Measurements from ENCODE around the gene MMP24OS. TPM values are rescaled to one million over a fixed set of nuclear protein-coding genes. Genes with fewer than 3 reads are reported as not detected.
A peak's percentile ranks its signal among the peaks of the same experiment; 100 is the strongest.

MMP24OS gene
- total RNA-seq, 2 donors from 2014 or later = 32.2 to 38.8 TPM

DNA sequence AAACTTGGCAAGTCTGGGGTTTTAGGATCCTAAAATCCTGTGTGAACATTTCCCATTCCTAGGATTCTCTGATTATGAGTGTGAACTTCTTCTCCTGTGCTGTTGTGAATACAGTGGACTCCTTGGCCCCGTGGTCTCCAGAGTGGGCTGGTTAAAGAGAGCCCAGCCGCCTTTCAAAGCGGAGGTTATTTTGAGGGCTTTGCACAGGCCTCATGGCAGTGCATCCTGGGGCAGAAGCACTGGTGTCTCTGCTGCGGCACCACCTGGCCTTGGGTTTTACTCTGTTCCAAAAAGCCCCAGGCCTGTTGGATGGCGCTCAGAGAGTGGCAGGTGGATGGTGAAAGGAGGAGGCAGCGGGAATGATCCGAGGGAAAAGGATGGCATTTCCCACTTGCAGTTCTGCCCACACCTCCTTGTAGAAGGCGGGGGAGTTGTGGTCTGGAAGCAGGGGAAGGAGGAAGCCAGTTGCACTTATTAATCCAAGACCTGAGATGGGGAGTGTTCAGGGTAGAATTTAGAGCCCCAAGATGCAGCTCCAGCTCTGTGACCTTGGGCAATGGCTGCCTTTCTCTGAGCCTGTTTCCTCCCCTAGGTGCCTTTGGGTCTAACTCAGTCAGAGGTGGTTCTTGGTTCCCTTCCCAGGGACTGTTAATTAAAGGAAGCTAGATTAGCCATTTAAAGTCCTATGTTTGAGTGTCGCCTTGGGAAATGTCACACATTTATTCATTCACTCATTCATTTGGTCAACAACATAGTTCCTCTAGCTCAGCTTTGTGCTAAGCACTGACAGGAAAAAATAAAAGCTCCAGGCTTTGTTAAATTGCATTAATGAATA is 29.1 kb downstream of the MMP24OS start:
- H3K9ac ChIP-seq (ENCODE audit: extremely low read depth, low read length, poor library complexity, severe bottlenecking) = no peak overlapping the region
- no peak for DNase-seq
- no peak overlapping the region for H3K27ac ChIP-seq (ENCODE audit: low read depth, low read length)
- no peaks in the 10 kb centered on the region for H3K4me1 ChIP-seq (ENCODE audit: control insufficient read depth, insufficient read depth, low read length)
- TF ChIP-seq, protein P1, sequence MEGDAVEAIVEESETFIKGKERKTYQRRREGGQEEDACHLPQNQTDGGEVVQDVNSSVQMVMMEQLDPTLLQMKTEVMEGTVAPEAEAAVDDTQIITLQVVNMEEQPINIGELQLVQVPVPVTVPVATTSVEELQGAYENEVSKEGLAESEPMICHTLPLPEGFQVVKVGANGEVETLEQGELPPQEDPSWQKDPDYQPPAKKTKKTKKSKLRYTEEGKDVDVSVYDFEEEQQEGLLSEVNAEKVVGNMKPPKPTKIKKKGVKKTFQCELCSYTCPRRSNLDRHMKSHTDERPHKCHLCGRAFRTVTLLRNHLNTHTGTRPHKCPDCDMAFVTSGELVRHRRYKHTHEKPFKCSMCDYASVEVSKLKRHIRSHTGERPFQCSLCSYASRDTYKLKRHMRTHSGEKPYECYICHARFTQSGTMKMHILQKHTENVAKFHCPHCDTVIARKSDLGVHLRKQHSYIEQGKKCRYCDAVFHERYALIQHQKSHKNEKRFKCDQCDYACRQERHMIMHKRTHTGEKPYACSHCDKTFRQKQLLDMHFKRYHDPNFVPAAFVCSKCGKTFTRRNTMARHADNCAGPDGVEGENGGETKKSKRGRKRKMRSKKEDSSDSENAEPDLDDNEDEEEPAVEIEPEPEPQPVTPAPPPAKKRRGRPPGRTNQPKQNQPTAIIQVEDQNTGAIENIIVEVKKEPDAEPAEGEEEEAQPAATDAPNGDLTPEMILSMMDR (conservative IDR thresholded peaks at IDR 0.05) = no peak
- no peaks in the 10 kb centered on the region for H3K27me3 ChIP-seq (ENCODE audit: control insufficient read depth, insufficient read depth, low read length, poor library complexity, severe bottlenecking)
- Mint-ChIP-seq H3K27ac (peak overlapping the region; percentile 6), H3K4me1 (peaks cover 23% of the 10 kb centered on the region), H3K36me3 (ENCODE audit: low read depth) (no peaks in the 10 kb centered on the region), H3K4me3 (no peak overlapping the region), H3K9me3 (peaks cover 42% of the 10 kb centered on the region), H3K27me3 (ENCODE audit: insufficient read depth) (no peaks in the 10 kb centered on the region)
- 78 to 93% methylated on average over 4 to 9 of the region's 9 CpGs for WGBS, 2 experiments (ENCODE audit: insufficient coverage in 1 of 2, insufficient read length in 1 of 2)
- H3K36me3 ChIP-seq (ENCODE audit: control insufficient read depth, insufficient read depth, low read length) = no peaks in the 10 kb centered on the region
- H3K4me3 ChIP-seq (ENCODE audit: low read length) = no peak overlapping the region
- no peaks in the 10 kb centered on the region for H3K9me3 ChIP-seq (ENCODE audit: control insufficient read depth, low read length)

DNA sequence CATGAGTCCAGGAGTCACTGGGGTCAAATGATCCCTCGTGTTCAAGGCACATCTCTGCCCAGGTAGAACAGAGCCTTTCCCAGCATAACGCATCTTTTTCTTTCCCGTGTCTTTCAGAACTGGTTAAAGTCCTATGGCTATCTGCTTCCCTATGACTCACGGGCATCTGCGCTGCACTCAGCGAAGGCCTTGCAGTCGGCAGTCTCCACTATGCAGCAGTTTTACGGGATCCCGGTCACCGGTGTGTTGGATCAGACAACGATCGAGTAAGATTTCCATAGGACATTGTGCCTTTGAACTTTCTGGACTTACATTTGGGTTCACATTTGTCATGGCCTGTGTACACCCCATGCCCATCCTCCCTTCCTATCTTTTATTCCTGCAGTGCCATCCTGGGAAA is 31.2 kb downstream of the MMP24OS start:
- Mint-ChIP-seq H3K27ac (no peak overlapping the region), H3K27me3 (ENCODE audit: insufficient read depth) (no peaks in the 10 kb centered on the region), H3K4me1 (peaks cover 12% of the 10 kb centered on the region), H3K36me3 (ENCODE audit: low read depth) (no peaks in the 10 kb centered on the region), H3K4me3 (no peak overlapping the region), H3K9me3 (peaks cover 49% of the 10 kb centered on the region)
- Histone ChIP-seq H3K9me3 (ENCODE audit: control insufficient read depth, low read length) (no peaks in the 10 kb centered on the region), H3K4me3 (ENCODE audit: low read length) (no peak overlapping the region), H3K27ac (ENCODE audit: low read depth, low read length) (no peak overlapping the region), H3K9ac (ENCODE audit: extremely low read depth, low read length, poor library complexity, severe bottlenecking) (no peak overlapping the region), H3K36me3 (ENCODE audit: control insufficient read depth, insufficient read depth, low read length) (no peaks in the 10 kb centered on the region), H3K27me3 (ENCODE audit: control insufficient read depth, insufficient read depth, low read length, poor library complexity, severe bottlenecking) (no peaks in the 10 kb centered on the region), H3K4me1 (ENCODE audit: control insufficient read depth, insufficient read depth, low read length) (no peaks in the 10 kb centered on the region)
- no peak for DNase-seq
- TF ChIP-seq, protein P1 (conservative IDR thresholded peaks at IDR 0.05) = no peak
- 90 to 93% methylated on average over 12 of the region's 12 CpGs for WGBS, 2 experiments (ENCODE audit: insufficient coverage in 1 of 2, insufficient read length in 1 of 2)

DNA sequence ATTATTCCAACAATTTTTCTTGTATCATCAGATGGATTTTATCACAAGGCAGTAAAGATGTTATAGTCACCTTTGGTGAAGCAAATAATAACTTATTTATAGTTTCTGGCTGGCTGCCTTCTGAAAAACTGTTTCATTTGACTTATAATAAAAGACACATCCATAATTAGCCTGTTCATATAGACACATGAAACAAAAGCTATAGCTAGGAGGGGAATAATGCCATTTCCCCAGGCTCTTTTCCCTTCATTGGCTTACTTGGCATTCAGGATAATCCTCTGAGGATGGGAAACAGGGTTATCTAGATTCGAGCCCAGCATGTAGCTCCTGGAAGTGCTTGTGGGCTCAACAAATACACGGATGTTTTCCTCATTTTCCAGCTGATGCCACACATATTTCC is 33.9 kb downstream of the MMP24OS start:
- TF ChIP-seq, protein P1 (conservative IDR thresholded peaks at IDR 0.05) = no peak
- H3K27me3 ChIP-seq (ENCODE audit: control insufficient read depth, insufficient read depth, low read length, poor library complexity, severe bottlenecking) = no peaks in the 10 kb centered on the region
- WGBS, 2 experiments (ENCODE audit: insufficient coverage in 1 of 2, insufficient read length in 1 of 2) = 78 to 83% methylated on average over 2 of the region's 2 CpGs
- Mint-ChIP-seq H3K27me3 (ENCODE audit: insufficient read depth) (no peaks in the 10 kb centered on the region), H3K36me3 (ENCODE audit: low read depth) (no peaks in the 10 kb centered on the region), H3K27ac (no peak overlapping the region), H3K4me3 (no peak overlapping the region), H3K9me3 (peaks cover 46% of the 10 kb centered on the region), H3K4me1 (peaks cover 19% of the 10 kb centered on the region)
- H3K36me3 ChIP-seq (ENCODE audit: control insufficient read depth, insufficient read depth, low read length) = no peaks in the 10 kb centered on the region
- H3K9me3 ChIP-seq (ENCODE audit: control insufficient read depth, low read length) = no peaks in the 10 kb centered on the region
- H3K27ac ChIP-seq (ENCODE audit: low read depth, low read length) = no peak overlapping the region
- no peak for DNase-seq
- H3K4me1 ChIP-seq (ENCODE audit: control insufficient read depth, insufficient read depth, low read length) = peaks cover 8% of the 10 kb centered on the region
- no peak overlapping the region for H3K9ac ChIP-seq (ENCODE audit: extremely low read depth, low read length, poor library complexity, severe bottlenecking)
- H3K4me3 ChIP-seq (ENCODE audit: low read length) = no peak overlapping the region

All from endodermal cell (in vitro differentiated cells).